Measurements from ENCODE around the gene SLC49A3. TPM values are rescaled to one million over a fixed set of nuclear protein-coding genes. Genes with fewer than 3 reads are reported as not detected.

SLC49A3 gene
- total RNA-seq, 1 donor from 2014 or later, result 0.53 TPM

DNA sequence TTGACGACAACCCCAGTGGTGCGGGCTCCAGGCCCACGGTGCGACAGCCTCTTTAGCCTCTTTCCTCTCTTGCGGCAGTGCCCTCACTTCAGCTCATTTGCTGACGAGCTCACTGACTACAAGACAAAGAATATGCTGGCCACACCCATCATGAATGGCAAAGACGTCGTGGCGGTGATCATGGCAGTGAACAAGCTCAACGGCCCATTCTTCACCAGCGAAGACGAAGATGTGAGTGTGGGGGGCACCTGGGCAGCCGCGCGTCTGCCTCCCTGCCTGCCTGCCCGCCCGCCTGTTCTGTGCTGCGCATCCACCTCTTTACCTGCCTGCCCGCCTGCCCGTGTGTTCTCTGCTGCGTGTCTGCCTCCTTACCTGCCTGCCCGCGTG, 54.4 kb downstream of the SLC49A3 start:
- Histone ChIP-seq H3K27me3 (ENCODE audit: control insufficient read depth, insufficient read depth, low read length) (no peaks in the 10 kb centered on the region), H3K4me3 (ENCODE audit: low read depth, low read length) (no peak overlapping the region), H3K36me3 (ENCODE audit: control insufficient read depth, insufficient read depth, low read length) (no peaks in the 10 kb centered on the region)
- no peak for DNase-seq (ENCODE audit: low read depth)
- TF ChIP-seq, protein P1, sequence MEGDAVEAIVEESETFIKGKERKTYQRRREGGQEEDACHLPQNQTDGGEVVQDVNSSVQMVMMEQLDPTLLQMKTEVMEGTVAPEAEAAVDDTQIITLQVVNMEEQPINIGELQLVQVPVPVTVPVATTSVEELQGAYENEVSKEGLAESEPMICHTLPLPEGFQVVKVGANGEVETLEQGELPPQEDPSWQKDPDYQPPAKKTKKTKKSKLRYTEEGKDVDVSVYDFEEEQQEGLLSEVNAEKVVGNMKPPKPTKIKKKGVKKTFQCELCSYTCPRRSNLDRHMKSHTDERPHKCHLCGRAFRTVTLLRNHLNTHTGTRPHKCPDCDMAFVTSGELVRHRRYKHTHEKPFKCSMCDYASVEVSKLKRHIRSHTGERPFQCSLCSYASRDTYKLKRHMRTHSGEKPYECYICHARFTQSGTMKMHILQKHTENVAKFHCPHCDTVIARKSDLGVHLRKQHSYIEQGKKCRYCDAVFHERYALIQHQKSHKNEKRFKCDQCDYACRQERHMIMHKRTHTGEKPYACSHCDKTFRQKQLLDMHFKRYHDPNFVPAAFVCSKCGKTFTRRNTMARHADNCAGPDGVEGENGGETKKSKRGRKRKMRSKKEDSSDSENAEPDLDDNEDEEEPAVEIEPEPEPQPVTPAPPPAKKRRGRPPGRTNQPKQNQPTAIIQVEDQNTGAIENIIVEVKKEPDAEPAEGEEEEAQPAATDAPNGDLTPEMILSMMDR (IDR thresholded peaks at IDR 0.05; ENCODE audit: insufficient read depth, low read length, severe bottlenecking), result no peak
- FAIRE-seq, result no peak

DNA sequence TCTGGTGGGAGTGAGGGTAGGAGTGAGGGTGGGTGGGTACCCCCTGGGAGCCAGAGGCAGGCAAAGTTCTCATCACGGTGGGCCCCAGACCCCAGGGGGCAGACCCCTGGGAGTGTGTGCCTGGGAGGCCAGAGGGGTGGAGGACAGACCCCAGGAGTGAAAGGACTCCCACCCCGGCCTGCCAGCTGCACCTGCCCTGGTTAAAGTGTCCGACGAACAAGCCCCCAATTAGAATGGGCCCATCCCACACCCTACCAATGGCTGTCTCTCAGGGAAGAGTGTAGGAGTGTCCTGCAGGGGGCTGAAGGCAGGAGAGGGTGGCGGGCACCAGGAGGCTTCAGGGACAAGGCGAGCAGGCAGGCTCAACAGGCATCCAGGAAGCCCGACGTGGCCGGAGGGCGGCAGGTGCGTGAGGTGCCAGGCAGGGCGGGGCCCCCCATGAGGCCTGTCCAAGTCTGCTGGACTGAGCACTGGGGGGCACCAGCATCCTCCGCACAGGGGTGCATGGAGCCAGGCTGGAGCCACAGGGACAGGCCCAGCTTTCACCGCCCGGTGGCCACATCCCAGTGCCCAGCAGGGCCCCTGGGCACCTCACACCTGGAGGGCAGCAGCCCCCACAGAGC, 54.9 kb downstream of the SLC49A3 start:
- Histone ChIP-seq H3K36me3 (ENCODE audit: control insufficient read depth, insufficient read depth, low read length) (no peaks in the 10 kb centered on the region), H3K27me3 (ENCODE audit: control insufficient read depth, insufficient read depth, low read length) (no peaks in the 10 kb centered on the region), H3K4me3 (ENCODE audit: low read depth, low read length) (no peak overlapping the region)
- DNase-seq (ENCODE audit: low read depth), result no peak
- no peak for FAIRE-seq
- TF ChIP-seq, protein P1 (IDR thresholded peaks at IDR 0.05; ENCODE audit: insufficient read depth, low read length, severe bottlenecking), result no peak

DNA sequence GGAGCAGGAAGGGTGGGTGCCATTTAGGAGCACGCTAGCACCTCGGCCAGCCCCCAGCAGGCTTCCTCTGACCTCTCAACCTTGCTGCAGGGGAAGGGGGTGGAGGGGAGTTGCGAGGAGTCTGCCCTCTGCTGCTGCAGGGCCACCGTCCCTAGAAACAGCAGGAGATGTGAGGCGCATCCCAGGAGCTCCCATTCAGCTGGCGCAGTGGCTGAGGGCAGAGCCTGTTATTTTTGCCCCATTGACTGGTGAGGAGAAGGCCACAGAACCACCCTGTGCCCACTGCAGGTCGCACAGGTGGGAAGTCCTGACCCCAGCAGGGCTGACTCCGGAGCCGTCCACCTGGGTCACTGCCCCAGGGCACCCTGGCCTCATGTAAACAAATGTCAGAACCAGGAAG, 55.5 kb downstream of the SLC49A3 start:
- Histone ChIP-seq H3K4me3 (ENCODE audit: low read depth, low read length) (no peak overlapping the region), H3K27me3 (ENCODE audit: control insufficient read depth, insufficient read depth, low read length) (no peaks in the 10 kb centered on the region), H3K36me3 (ENCODE audit: control insufficient read depth, insufficient read depth, low read length) (no peaks in the 10 kb centered on the region)
- DNase-seq (ENCODE audit: low read depth), result no peak
- FAIRE-seq, result no peak
- TF ChIP-seq, protein P1 (IDR thresholded peaks at IDR 0.05; ENCODE audit: insufficient read depth, low read length, severe bottlenecking), result no peak

DNA sequence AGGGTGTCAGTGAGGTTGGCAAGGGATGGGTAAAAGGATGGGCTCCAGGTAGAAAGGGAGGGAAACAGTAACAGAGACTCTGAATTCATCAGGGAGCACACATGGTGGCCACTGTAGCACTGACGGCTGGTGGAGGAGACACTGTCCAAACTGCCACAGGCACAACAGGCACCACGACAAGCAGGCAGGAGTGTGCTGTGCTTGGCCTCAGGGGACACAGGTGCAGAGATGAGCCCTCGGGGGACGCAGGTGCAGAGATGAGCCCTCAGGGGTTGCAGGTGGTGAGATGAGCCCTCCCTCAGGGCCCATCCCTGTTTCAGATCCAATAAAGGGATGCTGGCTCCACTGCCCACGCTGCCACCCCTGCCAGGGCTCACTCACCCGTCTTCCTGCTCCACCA, 56.0 kb downstream of the SLC49A3 start:
- no peaks in the 10 kb centered on the region for H3K27me3 ChIP-seq (ENCODE audit: control insufficient read depth, insufficient read depth, low read length)
- no peak overlapping the region for H3K4me3 ChIP-seq (ENCODE audit: low read depth, low read length)
- FAIRE-seq (no peak), DNase-seq (ENCODE audit: low read depth) (no peak)
- TF ChIP-seq, protein P1 (IDR thresholded peaks at IDR 0.05; ENCODE audit: insufficient read depth, low read length, severe bottlenecking), result no peak
- H3K36me3 ChIP-seq (ENCODE audit: control insufficient read depth, insufficient read depth, low read length), result no peaks in the 10 kb centered on the region

DNA sequence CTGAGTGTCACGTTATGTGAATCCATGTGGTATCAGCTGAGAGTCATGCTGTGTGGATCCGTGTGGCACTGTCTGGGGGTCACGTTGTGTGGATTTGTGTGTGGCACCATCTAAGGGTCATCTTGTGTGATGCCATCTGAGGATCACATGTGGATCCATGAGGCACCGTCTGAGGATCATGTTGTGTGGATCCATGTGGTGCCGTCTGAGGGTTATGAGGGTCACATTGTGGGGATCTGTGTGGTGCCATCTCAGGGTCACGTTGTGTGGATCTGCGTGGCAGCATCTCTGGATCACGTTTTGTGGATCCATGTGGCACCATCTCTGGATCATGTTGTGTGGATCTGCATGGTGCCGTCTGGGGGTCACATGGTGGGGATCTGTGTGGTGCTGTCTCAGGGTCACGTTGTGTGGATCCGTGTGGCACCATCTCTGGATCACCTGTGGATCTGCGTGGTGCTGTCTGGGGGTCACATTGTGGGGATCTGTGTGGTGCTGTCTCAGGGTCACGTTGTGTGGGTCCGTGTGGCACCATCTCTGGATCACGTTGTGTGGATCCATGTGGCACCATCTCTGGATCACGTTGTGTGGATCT, 56.7 kb downstream of the SLC49A3 start:
- FAIRE-seq (peak; percentile 99), DNase-seq (ENCODE audit: low read depth) (no peak)
- Histone ChIP-seq H3K36me3 (ENCODE audit: control insufficient read depth, insufficient read depth, low read length) (no peaks in the 10 kb centered on the region), H3K27me3 (ENCODE audit: control insufficient read depth, insufficient read depth, low read length) (no peaks in the 10 kb centered on the region), H3K4me3 (ENCODE audit: low read depth, low read length) (no peak overlapping the region)
- TF ChIP-seq, protein P1 (IDR thresholded peaks at IDR 0.05; ENCODE audit: insufficient read depth, low read length, severe bottlenecking), result no peak

Other genes starting within 250 kb of the SLC49A3 start
- gene ZNF721, start 190.0 kb downstream of the SLC49A3 start, total RNA-seq, result 9.7 and 15.0 TPM in 2 replicates
- gene PIGG, start 189.9 kb downstream of the SLC49A3 start, total RNA-seq, result 52.7 and 69.3 TPM in 2 replicates
- gene TMEM271, start 112.9 kb downstream of the SLC49A3 start, total RNA-seq, result not detected in 2 replicates
- gene PDE6B, start 63.6 kb downstream of the SLC49A3 start, total RNA-seq, result 0.64 TPM in 1 of 2 replicates, not detected in the other
- 70.8 and 301 TPM in 2 replicates for gene ATP5ME, start 14.9 kb downstream of the SLC49A3 start, total RNA-seq
- 2.9 and 5.2 TPM in 2 replicates for gene MYL5, start 14.6 kb downstream of the SLC49A3 start, total RNA-seq
- gene PCGF3, start 16.7 kb upstream of the SLC49A3 start, total RNA-seq, result 30.5 and 40.1 TPM in 2 replicates
- gene CPLX1, start 137.0 kb upstream of the SLC49A3 start, total RNA-seq, result not detected in 2 replicates
- 52.9 and 77.1 TPM in 2 replicates for gene GAK, start 243.2 kb upstream of the SLC49A3 start, total RNA-seq
- 3.4 and 10.9 TPM in 2 replicates for gene TMEM175, start 243.3 kb upstream of the SLC49A3 start, total RNA-seq